Measurements from ENCODE around the gene SLC8B1.

The SLC8B1 gene

DNA sequence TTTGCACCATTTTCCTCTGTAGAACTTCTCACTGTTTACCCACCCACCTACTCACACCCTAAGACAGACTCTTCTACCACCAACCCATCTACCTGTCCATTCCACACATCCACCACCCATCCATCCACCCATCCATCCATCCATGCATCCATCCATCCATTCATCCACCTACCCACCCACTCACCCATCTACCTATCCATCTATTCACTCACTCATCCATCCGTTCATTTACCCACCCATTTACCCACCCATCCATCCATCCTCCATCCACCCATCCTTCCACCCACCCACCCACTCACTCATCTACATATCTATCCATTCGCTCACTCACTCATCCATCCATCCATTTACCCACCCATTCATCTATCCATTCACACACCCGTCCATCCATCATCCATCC is 38.5 kb upstream of the SLC8B1 start:
- TF ChIP-seq, protein P1, sequence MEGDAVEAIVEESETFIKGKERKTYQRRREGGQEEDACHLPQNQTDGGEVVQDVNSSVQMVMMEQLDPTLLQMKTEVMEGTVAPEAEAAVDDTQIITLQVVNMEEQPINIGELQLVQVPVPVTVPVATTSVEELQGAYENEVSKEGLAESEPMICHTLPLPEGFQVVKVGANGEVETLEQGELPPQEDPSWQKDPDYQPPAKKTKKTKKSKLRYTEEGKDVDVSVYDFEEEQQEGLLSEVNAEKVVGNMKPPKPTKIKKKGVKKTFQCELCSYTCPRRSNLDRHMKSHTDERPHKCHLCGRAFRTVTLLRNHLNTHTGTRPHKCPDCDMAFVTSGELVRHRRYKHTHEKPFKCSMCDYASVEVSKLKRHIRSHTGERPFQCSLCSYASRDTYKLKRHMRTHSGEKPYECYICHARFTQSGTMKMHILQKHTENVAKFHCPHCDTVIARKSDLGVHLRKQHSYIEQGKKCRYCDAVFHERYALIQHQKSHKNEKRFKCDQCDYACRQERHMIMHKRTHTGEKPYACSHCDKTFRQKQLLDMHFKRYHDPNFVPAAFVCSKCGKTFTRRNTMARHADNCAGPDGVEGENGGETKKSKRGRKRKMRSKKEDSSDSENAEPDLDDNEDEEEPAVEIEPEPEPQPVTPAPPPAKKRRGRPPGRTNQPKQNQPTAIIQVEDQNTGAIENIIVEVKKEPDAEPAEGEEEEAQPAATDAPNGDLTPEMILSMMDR (IDR thresholded peaks at IDR 0.05; ENCODE audit: low read depth, low read length, missing control alignments): no peak
- DNase-seq (ENCODE audit: low read depth): no peak
- no peak overlapping the region for H3K4me3 ChIP-seq (ENCODE audit: low read depth, low read length)
- in situ Hi-C loops (cut with HindIII; ENCODE audit: low sequenced_read_pairs): no loop called here

GRCh38 chr12:113372371-113372770 is 37.5 kb upstream of the SLC8B1 start:
- DNase-seq (ENCODE audit: low read depth): no peak
- H3K4me3 ChIP-seq (ENCODE audit: low read depth, low read length): no peak overlapping the region
- TF ChIP-seq, protein P1 (IDR thresholded peaks at IDR 0.05; ENCODE audit: low read depth, low read length, missing control alignments): no peak
- in situ Hi-C loops (cut with HindIII; ENCODE audit: low sequenced_read_pairs): no loop called here

- in situ Hi-C loops (cut with HindIII; ENCODE audit: low sequenced_read_pairs): no loop called here
- no peak overlapping the region for H3K4me3 ChIP-seq (ENCODE audit: low read depth, low read length)
- DNase-seq (ENCODE audit: low read depth): no peak
- TF ChIP-seq, protein P1 (IDR thresholded peaks at IDR 0.05; ENCODE audit: low read depth, low read length, missing control alignments): no peak
Observed at GRCh38 chr12:113371808-113372207, 36.9 kb upstream of the SLC8B1 start.

GRCh38 chr12:113370923-113371682 is 36.2 kb upstream of the SLC8B1 start:
- in situ Hi-C loops (cut with HindIII; ENCODE audit: low sequenced_read_pairs): no loop called here
- TF ChIP-seq, protein P1 (IDR thresholded peaks at IDR 0.05; ENCODE audit: low read depth, low read length, missing control alignments): no peak
- DNase-seq (ENCODE audit: low read depth): no peak
- no peak overlapping the region for H3K4me3 ChIP-seq (ENCODE audit: low read depth, low read length)

DNA sequence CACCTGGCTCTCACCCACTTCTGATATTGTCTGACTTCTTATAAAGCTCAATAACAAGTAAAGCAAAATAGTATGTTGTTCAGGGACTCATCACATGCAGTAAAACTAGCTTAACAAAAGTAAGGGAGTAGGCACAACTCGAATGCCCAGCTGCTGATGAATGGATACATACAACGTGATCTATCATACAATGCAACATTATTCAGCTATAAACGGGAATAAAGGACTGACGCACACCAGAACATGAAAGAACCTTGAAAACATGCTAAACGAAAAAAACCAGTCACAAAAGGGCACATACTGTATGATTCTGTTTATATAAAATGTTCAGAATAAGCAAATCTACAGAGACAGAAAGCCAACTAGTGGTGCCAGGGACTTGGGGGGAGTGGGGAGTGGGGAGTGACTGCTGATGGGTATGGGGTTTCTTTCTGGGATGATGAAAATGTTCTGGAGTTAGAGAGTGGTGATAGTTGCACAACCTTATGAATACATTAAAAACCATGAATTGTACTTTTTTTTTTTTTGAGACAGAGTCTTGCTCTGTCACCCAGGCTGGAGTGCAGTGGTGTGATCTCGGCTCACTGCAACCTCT is 34.6 kb upstream of the SLC8B1 start:
- TF ChIP-seq, protein P1 (IDR thresholded peaks at IDR 0.05; ENCODE audit: low read depth, low read length, missing control alignments): no peak
- in situ Hi-C loops (cut with HindIII; ENCODE audit: low sequenced_read_pairs): no loop called here
- no peak overlapping the region for H3K4me3 ChIP-seq (ENCODE audit: low read depth, low read length)
- no peak for DNase-seq (ENCODE audit: low read depth)

GRCh38 chr12:113368331-113368730 is 33.4 kb upstream of the SLC8B1 start:
- DNase-seq (ENCODE audit: low read depth): no peak
- no peak overlapping the region for H3K4me3 ChIP-seq (ENCODE audit: low read depth, low read length)
- TF ChIP-seq, protein P1 (IDR thresholded peaks at IDR 0.05; ENCODE audit: low read depth, low read length, missing control alignments): no peak
- in situ Hi-C loops (cut with HindIII; ENCODE audit: low sequenced_read_pairs): no loop called here
